ENCODE measurements around the gene PHF2. TPM values are rescaled to one million over a fixed set of nuclear protein-coding genes. Genes with fewer than 3 reads are reported as not detected.

PHF2 gene
- total RNA-seq, 6 experiments from 2014 or later, result 15.4 to 17.5 (median 16.6) TPM

DNA sequence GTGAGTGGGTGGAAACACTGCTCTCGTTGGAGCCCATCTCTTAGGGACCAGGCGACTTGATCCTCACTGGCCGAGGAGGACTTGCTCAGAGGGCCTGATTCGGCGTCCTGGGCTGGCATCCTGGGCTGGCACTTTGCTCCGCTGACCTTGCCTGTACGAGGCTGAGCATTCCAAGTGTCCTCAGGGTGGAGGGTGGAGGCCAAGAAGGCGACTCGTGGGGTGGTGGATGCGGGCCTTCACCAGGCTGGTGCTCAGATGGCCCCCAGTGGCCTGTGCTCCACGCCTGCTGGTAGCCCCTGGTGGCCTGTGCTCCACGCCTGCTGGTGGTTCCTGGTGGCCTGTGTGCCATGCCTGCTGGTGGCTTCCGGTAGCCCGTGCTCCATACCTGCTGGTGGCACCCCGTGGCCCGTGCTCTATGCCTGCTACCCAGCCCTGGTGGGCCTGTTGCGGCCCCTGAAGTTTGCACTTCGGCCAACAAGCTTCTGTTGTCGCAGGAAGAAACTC, 42.9 kb downstream of the PHF2 start:
- H3K27me3 Mint-ChIP-seq (ENCODE audit: insufficient read depth), result no peaks in the 10 kb centered on the region; the same call in 1 of the 2 replicates
- H3K9me3 Mint-ChIP-seq, result no peaks in the 10 kb centered on the region
- H3K36me3 Mint-ChIP-seq (ENCODE audit: low read depth), result no peaks in the 10 kb centered on the region
- no peak overlapping the region for H3K4me3 Mint-ChIP-seq
- TF ChIP-seq, protein P1, sequence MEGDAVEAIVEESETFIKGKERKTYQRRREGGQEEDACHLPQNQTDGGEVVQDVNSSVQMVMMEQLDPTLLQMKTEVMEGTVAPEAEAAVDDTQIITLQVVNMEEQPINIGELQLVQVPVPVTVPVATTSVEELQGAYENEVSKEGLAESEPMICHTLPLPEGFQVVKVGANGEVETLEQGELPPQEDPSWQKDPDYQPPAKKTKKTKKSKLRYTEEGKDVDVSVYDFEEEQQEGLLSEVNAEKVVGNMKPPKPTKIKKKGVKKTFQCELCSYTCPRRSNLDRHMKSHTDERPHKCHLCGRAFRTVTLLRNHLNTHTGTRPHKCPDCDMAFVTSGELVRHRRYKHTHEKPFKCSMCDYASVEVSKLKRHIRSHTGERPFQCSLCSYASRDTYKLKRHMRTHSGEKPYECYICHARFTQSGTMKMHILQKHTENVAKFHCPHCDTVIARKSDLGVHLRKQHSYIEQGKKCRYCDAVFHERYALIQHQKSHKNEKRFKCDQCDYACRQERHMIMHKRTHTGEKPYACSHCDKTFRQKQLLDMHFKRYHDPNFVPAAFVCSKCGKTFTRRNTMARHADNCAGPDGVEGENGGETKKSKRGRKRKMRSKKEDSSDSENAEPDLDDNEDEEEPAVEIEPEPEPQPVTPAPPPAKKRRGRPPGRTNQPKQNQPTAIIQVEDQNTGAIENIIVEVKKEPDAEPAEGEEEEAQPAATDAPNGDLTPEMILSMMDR (IDR thresholded peaks at IDR 0.05), result no peak
- H3K27ac Mint-ChIP-seq, result no peak overlapping the region
- no peak for DNase-seq
- no peaks in the 10 kb centered on the region for H3K4me1 Mint-ChIP-seq (ENCODE audit: low read depth)

DNA sequence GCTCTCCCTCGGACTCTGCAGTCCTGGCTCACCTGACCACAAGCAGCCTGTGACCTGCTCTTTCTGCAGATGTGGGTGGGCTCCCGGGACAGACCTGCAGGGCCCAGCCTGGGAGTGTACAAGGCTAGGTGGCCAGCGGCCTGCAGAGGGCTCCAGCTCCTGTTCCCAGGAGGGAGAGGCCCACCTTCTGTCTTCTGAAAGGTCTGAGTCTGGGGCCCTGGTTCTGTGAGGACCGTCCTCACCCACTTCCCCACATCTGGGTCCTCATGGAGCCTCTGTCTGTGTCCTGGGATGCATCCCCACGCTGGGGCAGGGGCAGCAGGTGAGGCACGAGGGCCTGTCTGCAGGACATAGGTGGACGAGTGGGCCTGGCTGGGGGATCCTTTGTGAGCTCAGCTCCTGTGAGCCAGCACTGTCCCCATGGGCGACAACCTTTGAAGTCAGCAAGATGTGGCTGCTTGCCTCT, 43.7 kb downstream of the PHF2 start:
- no peaks in the 10 kb centered on the region for H3K4me1 Mint-ChIP-seq (ENCODE audit: low read depth)
- no peaks in the 10 kb centered on the region for H3K9me3 Mint-ChIP-seq
- TF ChIP-seq, protein P1 (IDR thresholded peaks at IDR 0.05), result no peak
- no peak overlapping the region for H3K27ac Mint-ChIP-seq
- DNase-seq, result no peak
- H3K4me3 Mint-ChIP-seq, result no peak overlapping the region
- H3K36me3 Mint-ChIP-seq (ENCODE audit: low read depth), result no peaks in the 10 kb centered on the region
- H3K27me3 Mint-ChIP-seq (ENCODE audit: insufficient read depth), result no peaks in the 10 kb centered on the region; the same call in 1 of the 2 replicates

DNA sequence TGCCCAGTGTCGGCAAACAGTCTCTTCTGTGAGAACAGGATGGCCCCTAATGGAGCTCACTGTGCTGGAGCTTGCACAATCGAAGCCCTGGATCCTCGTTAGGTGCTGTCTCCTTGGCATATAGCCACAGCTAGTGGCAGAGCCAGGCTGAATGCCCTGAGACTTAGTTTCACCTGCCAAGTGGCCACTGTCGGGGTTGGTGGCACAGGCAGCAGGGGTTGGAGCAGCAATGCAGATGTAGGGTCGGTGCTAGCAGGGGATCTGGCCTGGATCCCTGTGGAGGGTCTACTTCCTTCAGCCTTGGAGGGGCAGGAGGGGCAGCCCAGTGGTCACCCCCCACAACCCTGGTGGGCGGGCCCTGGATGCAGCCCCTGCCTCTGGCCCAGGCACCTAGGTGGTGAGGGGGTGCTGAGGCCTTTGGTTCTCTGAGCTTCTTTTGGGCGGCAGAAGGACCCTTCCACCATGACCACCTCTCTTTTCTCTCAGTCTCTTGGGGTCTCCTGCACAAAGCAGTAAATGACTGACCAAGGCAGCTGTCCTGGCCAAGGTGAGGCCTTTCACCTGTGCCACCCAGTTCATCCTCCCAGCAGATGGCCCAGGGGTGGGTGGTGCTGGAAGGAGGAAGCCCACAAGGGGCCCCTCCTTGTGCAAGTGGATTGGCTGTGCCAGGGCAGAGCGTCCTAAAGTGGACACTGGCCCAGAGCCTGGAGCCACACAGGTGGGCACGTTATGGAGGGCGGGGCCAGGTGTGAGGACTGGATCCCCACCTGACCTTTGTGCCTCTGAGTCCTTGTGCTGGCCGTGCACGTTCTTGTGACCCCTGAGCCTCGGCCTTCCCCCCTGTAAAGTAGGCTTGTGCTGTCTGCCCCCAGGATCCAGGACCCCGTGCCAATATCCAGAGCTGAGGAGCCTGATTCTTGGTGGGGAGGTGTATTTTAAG, 44.8 kb downstream of the PHF2 start:
- Mint-ChIP-seq H3K4me1 (ENCODE audit: low read depth) (no peaks in the 10 kb centered on the region), H3K36me3 (ENCODE audit: low read depth) (peaks cover 1% of the 10 kb centered on the region; the same call in 1 of the 2 replicates), H3K4me3 (no peak overlapping the region), H3K9me3 (no peaks in the 10 kb centered on the region), H3K27ac (no peak overlapping the region), H3K27me3 (ENCODE audit: insufficient read depth) (no peaks in the 10 kb centered on the region; the same call in 1 of the 2 replicates)
- DNase-seq, result no peak
- TF ChIP-seq, protein P1 (IDR thresholded peaks at IDR 0.05), result no peak

DNA sequence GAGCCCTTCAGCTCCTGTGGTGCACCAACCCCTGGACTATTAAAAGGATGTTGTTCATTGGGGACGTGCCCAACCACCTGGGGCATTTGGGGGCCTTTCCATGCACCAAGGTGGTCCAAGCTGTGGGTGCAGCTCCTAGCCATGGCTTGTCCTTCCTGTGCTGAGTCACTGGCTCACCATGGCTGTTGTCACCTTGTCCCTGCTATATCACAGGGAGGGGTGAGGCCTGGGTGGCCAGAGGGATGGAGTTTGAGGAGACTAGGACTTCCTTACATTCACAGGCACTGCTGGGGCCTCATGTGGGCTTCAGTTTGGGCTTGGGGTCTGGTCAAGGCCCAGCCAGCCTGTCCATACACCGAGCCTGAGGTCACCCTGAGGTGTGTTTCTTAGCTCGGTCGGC, 45.5 kb downstream of the PHF2 start:
- no peak overlapping the region for H3K27ac Mint-ChIP-seq
- DNase-seq, result no peak
- no peak overlapping the region for H3K4me3 Mint-ChIP-seq
- H3K9me3 Mint-ChIP-seq, result no peaks in the 10 kb centered on the region
- H3K4me1 Mint-ChIP-seq (ENCODE audit: low read depth), result no peaks in the 10 kb centered on the region
- peaks cover 4% of the 10 kb centered on the region; the same call in 1 of the 2 replicates for H3K36me3 Mint-ChIP-seq (ENCODE audit: low read depth)
- TF ChIP-seq, protein P1 (IDR thresholded peaks at IDR 0.05), result no peak
- no peaks in the 10 kb centered on the region for H3K27me3 Mint-ChIP-seq (ENCODE audit: insufficient read depth)

DNA sequence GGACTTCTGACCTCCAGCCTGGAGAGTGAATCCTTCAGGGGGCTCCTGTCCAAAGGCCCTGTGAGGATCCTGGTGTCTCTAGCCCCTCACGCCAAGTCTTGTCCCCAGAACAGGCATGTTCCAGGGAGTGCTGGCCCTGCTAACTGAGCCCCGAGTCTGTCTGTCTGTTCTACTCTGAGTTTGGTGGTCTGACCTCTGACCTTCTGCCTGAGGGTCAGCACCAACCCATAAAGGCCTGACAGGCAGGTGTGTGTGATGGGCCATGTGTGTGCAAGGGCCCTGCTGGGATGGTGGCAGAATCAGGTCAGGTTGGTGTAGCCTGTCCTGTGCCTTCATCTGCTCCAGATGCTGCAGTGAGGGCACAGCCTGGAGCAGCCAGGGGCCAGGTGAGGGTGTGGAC, 46.3 kb downstream of the PHF2 start:
- Mint-ChIP-seq H3K4me1 (ENCODE audit: low read depth) (no peaks in the 10 kb centered on the region), H3K36me3 (ENCODE audit: low read depth) (peaks cover 8% of the 10 kb centered on the region), H3K27me3 (ENCODE audit: insufficient read depth) (no peaks in the 10 kb centered on the region; the same call in 1 of the 2 replicates), H3K4me3 (no peak overlapping the region), H3K9me3 (peaks cover 4% of the 10 kb centered on the region), H3K27ac (no peak overlapping the region)
- TF ChIP-seq, protein P1 (IDR thresholded peaks at IDR 0.05), result no peak
- no peak for DNase-seq

Data from HFFc6 (cell line).